ENCODE data around the gene SLC5A12. TPM values are rescaled to one million over a fixed set of nuclear protein-coding genes. Genes with fewer than 3 reads are reported as not detected.

Gene SLC5A12
- total RNA-seq, 6 experiments from 2014 or later = 0.20 to 1.2 (median 0.27) TPM; not detected in 2

DNA sequence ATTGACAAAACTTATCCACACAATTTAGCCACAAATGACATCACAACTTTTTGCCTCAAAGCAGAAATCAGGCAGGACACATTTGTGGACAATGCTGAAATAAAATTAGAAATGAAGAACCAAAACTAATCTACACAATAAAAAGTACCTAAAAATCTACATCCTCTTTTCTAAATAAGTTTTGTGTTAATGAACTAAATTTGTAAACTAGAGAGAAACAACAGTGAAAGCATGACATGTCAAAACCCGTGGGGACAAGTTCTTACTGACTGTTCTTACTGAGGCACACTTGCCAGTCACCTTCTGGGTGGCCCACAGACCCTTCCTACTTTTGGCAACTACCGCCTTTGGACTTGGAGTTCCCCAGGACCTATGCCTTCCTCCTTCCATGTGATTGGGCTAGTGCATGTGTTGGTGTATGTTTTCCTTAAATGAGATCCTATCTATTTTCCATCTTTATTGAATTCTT, 89.1 kb downstream of the SLC5A12 start:
- DNase-seq (no peak), ATAC-seq (no peak)
- Histone ChIP-seq H3K4me1 (no peaks in the 10 kb centered on the region), H3K27ac (no peak overlapping the region), H3K9me3 (no peaks in the 10 kb centered on the region), H3K36me3 (no peaks in the 10 kb centered on the region), H3K4me3 (no peak overlapping the region), H3K27me3 (no peaks in the 10 kb centered on the region)
- intact Hi-C loops (cut with DNase I) = no loop called here
- TF ChIP-seq CTCF (IDR thresholded peaks at IDR 0.05) = no peak
- no peak for TF ChIP-seq POLR2A (IDR thresholded peaks at IDR 0.05)
- 40% methylated on average over 2 of the region's 2 CpGs for WGBS (ENCODE audit: insufficient coverage, low coverage, low lambda C conversion rate, missing lambda C conversion rate)

DNA sequence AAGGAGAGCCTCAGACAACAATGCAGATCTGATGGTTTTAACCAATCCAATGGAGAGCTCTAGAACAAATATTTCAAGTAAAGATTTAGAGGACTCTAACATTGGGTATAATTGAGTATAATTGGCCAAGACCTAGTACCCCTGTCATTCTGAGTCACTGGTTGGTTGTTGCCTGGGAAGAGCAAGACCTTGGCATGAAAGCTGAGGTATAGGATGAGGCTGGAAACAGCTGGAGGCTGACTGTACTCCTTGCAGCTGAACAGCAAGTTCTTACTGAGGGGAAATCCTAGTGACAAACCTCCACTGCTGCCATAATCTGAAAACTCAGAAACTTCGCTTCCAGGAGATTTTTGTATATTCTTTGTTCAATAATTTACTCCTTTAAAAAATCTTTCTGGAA, 95.5 kb downstream of the SLC5A12 start:
- H3K27me3 ChIP-seq = no peaks in the 10 kb centered on the region
- no peak for DNase-seq
- no peak overlapping the region for H3K27ac ChIP-seq
- no peak for TF ChIP-seq CTCF (IDR thresholded peaks at IDR 0.05)
- TF ChIP-seq POLR2A (IDR thresholded peaks at IDR 0.05) = no peak
- ATAC-seq = no peak
- intact Hi-C loops (cut with DNase I) = no loop called here
- no peaks in the 10 kb centered on the region for H3K36me3 ChIP-seq
- no peaks in the 10 kb centered on the region for H3K9me3 ChIP-seq
- H3K4me3 ChIP-seq = no peak overlapping the region
- H3K4me1 ChIP-seq = no peaks in the 10 kb centered on the region
- 33% methylated on average over 1 of the region's 1 CpG for WGBS (ENCODE audit: insufficient coverage, low coverage, low lambda C conversion rate, missing lambda C conversion rate)

GRCh38 chr11:26623076-26623659, 98.7 kb downstream of the SLC5A12 start:
- Histone ChIP-seq H3K9me3 (no peaks in the 10 kb centered on the region), H3K4me3 (no peak overlapping the region), H3K36me3 (no peaks in the 10 kb centered on the region), H3K27ac (no peak overlapping the region), H3K27me3 (no peaks in the 10 kb centered on the region), H3K4me1 (no peaks in the 10 kb centered on the region)
- DNase-seq (no peak), ATAC-seq (no peak)
- no peak for TF ChIP-seq CTCF (IDR thresholded peaks at IDR 0.05)
- TF ChIP-seq POLR2A (IDR thresholded peaks at IDR 0.05) = no peak
- WGBS (ENCODE audit: insufficient coverage, low coverage, low lambda C conversion rate, missing lambda C conversion rate) = 51% methylated on average over 2 of the region's 2 CpGs
- intact Hi-C loops (cut with DNase I) = no loop called here

DNA sequence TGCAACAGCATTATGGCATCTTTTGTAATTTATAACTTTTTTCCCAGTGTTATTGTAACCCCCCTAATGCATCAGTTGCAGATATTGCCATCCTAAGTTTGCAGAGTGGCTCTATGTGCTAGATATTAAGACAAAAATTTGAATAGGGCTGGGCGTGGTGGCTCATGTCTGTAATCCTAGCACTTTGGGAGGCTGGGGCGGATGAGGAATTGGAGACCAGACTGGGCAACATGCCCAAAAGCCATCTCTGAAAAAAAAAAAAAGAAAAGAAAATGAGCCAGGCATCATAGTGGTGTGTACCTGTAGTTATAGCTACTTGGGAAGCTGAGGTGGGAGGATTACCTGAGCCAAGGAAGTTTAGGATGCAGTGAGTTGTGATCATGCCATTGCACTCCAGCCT, 99.7 kb downstream of the SLC5A12 start:
- intact Hi-C loops (cut with DNase I) = no loop called here
- no peak for ATAC-seq
- Histone ChIP-seq H3K36me3 (no peaks in the 10 kb centered on the region), H3K4me3 (no peak overlapping the region), H3K27ac (no peak overlapping the region), H3K27me3 (no peaks in the 10 kb centered on the region), H3K4me1 (no peaks in the 10 kb centered on the region), H3K9me3 (no peaks in the 10 kb centered on the region)
- no peak for DNase-seq
- TF ChIP-seq POLR2A (IDR thresholded peaks at IDR 0.05) (no peak), CTCF (IDR thresholded peaks at IDR 0.05) (no peak)
- 62% methylated on average over 2 of the region's 2 CpGs for WGBS (ENCODE audit: insufficient coverage, low coverage, low lambda C conversion rate, missing lambda C conversion rate)

GRCh38 chr11:26621132-26621531, 100.7 kb downstream of the SLC5A12 start:
- DNase-seq (no peak), ATAC-seq (no peak)
- TF ChIP-seq CTCF (IDR thresholded peaks at IDR 0.05) (no peak), POLR2A (IDR thresholded peaks at IDR 0.05) (no peak)
- no peaks in the 10 kb centered on the region for H3K36me3 ChIP-seq
- H3K27ac ChIP-seq = no peak overlapping the region
- no peak overlapping the region for H3K4me3 ChIP-seq
- no peaks in the 10 kb centered on the region for H3K9me3 ChIP-seq
- no peaks in the 10 kb centered on the region for H3K4me1 ChIP-seq
- intact Hi-C loops (cut with DNase I) = no loop called here
- H3K27me3 ChIP-seq = no peaks in the 10 kb centered on the region
